HG02759 (cell line): ENCODE data around the gene TEKT5.
"Not testable (repeated sequence)": the region's sequence is repeated elsewhere in the genome, so short reads cannot be mapped to it uniquely, and the experiment has no call there.

Source experiments
- ATAC-seq: cut with Tn5 transposase; IDR thresholded peaks from one replicate; pipeline ENCODE4 v1.9.1; 2021; ENCODE audit warnings: mild to moderate bottlenecking, moderate library complexity; ENCODE audit not compliant: unreplicated experiment

The TEKT5 gene

GRCh38 chr16:10685709-10686108 is 9.0 kb downstream of the TEKT5 start:
- no peak for ATAC-seq

DNA sequence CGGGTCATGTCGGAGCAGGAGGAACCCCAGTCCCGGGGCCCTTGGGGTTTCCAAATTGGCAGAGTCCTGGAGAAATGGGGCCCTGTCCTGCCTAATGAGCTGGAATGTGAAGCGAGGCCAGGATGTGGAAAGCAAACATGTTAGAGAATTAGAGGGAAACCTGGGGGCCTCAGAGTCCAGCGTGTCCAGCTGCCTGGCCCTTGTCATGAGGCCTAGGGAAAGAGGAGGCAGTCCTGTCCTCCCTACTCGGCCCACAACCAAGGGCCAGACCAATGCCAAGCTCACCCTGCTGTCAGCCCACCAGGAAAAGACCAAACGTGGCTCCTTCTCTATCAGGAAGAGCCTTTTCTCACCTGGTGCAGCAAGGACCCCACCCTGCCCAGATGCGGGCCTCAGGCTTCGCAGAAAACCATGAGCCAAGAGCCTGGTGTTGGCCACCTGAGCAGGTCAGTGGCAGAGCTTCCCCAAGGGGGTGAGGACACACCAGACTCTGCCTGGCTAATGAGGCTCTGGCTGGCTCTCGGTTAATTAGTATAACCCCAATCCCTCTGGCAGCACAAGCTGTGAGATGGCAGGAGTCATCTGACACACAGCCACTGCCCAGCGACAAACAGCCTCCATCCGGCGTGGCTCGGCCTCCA is 10.1 kb downstream of the TEKT5 start:
- no peak for ATAC-seq

- no peak for ATAC-seq
These were observed 11.6 kb downstream of the TEKT5 start for GRCh38 chr16:10683170-10683569.

- no peak for ATAC-seq
These were observed 12.1 kb downstream of the TEKT5 start for GRCh38 chr16:10682604-10683003.

DNA sequence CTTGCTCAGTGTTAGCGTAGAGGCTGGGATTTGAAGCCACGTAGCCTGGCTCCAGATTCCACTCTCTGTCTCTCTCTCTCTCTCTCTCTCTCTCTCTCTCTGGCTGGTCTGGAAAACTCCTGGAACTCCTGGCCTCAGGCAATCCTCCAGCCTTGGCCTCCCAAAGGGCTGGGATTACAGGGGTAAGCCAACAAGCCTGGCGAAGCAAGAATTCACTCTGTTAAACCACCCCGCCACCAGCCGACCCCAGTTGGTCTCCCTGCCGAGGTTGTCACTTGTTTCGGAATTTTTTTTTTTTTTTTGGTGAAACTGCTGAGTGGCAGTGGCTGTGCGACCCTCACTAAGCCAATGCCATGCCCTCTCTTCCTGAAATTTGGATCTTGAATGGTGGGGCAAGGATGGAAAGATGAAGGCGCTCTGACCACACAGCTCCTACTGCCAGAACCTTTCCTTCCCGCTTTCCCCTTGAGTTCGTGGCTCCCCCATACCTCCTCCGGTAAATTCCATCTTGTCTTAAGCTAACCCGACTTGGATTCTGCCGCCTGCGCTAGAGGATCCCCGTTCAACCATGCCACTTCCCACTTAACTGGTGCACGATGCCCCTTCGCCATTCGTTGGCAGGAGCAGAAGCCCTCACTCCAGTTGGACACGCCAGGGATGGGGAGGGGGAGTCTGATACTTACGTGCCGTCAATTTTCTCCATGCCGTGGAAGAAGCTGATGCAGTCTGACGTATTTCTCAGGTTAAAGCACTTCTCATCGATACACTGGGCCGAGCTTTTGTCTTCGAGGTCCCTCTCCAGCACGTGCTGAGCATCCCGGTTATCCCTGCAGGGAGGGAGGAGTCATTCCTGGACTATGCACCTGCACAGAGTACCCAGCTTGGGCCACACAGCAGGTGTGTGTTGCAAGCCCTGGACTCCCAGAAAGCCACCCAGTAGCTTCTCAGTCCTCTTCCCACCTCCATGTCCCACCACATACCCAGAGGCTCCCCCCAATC is 13.1 kb downstream of the TEKT5 start:
- no peak for ATAC-seq

DNA sequence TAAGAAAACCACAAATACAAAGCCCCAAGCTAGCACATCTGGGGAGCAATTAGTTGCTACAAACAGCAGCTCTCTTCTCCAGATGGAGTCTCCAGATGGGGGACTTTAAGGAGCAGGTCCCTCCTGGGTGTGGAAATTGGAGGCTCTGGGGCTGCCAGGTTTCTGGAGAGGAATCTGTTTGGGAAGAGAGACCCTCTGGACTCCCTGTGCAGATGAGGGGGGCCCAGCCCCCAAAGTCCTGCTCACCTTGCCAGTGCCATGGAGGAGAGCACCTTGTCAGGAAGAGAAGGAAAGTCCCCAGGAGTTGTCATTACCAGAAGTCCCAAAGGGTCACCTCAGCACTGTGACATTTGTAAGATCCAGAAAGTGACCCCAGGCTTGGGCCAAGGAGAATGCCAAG is 14.8 kb downstream of the TEKT5 start:
- ATAC-seq = no peak

DNA sequence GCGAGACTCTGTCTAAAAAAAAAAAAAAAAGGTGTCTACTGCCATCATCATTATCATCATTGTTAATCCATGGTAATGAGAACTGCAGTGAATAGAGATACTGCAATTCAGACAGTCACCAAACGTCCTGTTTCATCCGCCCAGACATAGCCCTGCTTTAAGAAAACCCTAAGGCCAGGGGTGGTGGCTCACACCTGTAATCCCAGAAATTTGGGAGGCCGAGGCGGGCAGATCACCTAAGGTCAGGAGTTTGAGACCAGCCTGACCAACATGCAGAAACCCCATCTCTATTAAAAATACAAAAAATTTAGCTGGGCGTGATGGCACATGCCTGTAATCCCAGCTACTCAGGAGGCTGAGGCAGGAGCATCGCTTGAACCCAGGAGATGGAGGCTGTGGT is 15.3 kb downstream of the TEKT5 start:
- not testable (repeated sequence) for ATAC-seq

DNA sequence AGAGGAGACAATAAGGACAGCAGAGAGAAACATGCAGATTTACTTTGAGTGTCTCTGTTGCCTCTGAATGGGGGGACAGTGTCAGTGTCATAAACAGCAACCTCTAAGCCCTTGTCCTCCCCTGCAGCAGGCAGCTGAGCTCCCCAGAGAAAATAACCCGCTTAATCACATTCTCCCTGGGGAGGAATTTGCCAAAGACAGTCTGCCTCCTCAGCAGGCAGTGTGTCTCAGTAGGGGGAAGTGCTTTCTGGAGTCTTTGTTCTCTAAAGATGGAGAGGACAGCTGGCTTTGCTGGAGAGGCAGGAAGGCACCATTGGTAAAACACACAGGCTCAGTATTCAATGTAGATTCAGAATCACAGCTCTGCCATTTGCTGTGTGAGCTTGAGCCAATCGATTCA is 16.1 kb downstream of the TEKT5 start:
- no peak for ATAC-seq

- ATAC-seq = no peak
These were observed 18.4 kb downstream of the TEKT5 start for GRCh38 chr16:10676284-10676683.

DNA sequence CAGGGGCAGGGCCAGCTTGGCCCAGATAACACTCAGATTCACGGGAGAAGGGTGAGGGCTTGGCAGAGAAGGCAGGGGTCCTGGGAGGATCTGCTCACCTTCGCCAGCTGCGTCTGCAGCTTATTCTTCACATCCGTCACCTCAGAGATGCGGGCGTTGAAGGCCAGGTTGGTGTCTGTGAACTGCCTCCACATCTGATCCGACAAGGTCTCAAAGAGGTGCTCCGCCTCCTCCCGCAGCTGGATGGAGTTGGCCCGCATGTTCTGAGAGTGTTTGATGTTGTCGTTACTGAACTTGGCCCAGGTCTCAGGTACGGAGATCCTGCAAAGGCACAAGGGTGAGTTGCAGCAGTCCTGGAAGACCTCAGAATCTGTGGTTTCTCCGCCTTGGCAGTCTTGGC is 18.9 kb downstream of the TEKT5 start:
- no peak for ATAC-seq

- ATAC-seq = no peak
These were observed 19.5 kb downstream of the TEKT5 start for GRCh38 chr16:10675216-10675615.

DNA sequence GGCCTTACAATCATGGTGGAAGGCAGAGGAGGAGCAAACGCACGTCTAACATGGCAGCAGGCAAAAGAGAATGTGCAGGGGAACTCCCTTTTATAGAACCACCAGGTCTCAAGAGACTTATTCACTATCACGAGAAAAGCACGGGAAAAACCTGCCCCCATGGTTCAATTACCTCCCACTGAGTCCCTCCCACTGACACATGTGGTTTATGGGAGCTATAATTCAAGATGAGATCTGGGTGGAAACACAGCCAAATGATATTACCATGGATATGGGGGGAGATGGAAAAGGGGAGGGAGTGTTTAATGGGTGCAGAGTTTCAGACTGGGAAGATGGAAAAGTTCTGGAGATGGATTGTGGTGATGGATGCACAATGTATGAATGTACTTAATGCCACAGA is 23.0 kb downstream of the TEKT5 start:
- no peak for ATAC-seq

GRCh38 chr16:10669791-10670190 is 24.9 kb downstream of the TEKT5 start:
- ATAC-seq = no peak

GRCh38 chr16:10668322-10669045 is 26.2 kb downstream of the TEKT5 start:
- no peak for ATAC-seq

GRCh38 chr16:10667239-10667638 is 27.5 kb downstream of the TEKT5 start:
- no peak for ATAC-seq

DNA sequence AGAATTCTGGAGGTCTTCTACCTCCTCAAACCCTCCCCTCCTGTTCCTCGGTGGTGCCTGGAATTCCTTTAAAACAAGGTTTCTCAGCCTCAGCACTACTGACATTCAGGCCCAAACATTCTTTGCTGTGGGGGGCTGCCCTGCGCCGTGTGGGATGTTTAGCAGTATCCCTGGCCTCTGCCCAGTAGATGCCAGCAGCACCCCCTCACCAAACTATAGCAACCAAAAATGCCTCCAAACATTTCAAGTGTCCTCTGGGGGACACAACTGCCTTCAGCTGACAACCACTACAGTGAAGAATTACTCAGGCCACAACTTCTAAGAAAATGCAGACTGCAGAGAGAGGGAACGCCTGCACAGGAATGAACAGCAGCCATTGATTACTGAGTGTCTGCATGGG is 28.4 kb downstream of the TEKT5 start:
- no peak for ATAC-seq

DNA sequence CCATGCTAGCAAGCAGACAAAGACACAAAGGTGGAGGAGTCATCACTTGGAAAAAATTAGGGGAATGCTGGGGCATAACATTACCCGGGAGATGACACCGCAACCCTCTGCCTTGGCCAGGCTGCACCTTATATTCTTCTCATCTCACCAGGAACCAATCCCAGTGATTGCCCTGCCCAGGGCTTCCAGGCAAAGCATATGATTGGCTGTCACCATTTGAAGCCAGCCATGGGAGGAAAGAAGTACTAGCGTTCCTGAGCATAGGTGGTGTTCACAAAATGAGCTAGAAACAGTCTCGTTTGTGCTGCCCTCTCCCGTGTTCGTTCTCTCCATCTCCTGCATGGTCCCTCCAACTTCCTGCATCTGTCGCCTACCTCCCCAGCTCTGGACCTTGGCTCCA is 29.6 kb downstream of the TEKT5 start:
- ATAC-seq = no peak

DNA sequence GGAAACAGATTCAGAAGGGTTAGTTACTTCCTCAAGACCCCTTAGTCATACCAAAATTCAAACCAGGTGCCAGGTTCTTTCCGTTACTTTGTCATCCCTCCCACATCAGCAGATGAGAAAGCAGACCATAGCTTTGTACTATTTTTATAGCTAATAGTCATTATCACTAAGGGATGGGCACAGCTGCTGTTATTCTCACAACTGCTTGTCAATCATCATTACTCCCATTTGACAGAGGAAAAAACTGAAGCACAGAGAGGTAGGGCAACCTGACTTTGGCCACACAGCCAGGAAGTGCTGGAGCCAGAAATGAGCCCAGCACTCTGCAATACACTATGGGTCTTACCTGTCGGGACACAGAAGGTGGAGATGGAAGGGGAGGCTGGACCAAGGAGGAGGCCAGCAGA is 30.0 kb downstream of the TEKT5 start:
- ATAC-seq = no peak

- no peak for ATAC-seq
These were observed 31.0 kb downstream of the TEKT5 start for GRCh38 chr16:10663744-10664143.

DNA sequence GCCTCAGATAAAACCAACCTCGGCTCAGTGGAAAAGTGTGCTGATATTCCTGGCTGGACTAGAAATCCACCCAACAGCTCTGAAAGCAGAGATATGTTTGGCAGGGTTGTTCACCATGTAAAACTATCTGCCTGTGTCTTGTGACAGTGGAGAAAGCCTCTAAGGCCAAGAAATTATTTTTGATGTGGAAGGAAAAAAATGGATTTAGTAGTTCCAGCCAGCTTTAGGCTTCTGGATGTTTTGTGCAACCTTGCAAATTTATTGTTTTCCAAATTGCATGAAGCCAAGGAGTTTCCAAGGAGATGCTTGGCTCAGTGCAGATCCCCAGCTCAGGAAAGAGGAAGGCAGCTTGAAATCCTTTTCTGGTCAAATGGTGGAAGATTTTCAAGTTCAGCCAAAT is 31.6 kb downstream of the TEKT5 start:
- no peak for ATAC-seq

DNA sequence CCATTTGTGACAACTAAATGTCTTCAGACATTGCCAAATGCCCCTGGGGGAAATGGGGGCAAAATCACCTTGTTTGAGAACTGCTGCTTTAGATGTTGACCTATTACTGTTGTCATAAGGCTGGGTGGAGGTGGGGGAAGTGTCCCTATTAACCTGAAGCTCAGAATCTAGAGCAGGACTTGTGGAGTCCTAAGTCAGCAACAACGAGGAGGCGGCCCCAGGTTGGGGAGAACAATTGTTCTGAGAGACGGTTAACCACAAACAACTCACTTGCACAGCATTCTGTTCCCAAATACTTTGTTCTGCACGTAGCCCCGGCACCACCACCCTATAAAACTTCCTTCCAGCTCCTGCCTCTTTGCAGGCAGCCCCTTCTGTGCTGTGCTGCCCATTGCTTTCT is 32.5 kb downstream of the TEKT5 start:
- ATAC-seq = no peak

DNA sequence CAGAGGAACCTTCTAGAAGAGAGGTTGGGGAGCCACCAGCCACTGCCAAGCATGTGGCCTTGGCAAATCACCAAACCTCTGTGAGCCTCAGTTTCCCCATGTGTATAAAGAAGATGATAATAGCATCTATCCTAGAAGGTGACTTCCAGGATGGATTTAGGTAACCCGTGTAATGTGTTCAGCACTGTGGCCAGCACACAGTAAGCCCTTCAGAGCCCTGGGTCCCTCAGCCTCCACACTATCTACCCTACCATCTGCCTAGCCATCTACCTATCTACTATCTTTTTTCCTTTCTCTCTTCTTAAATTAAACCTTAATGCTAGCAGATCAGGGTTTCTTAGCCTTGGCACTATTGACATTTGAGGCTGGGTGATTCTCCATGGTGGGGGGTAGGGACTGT is 33.0 kb downstream of the TEKT5 start:
- ATAC-seq = no peak
